Calu3 (cell line): ENCODE data around the gene DOCK3. TPM values are rescaled to one million over a fixed set of nuclear protein-coding genes. Genes with fewer than 3 reads are reported as not detected.
A peak's percentile ranks its signal among the peaks of the same experiment; 100 is the strongest.
"Not testable (repeated sequence)": the region's sequence is repeated elsewhere in the genome, so short reads cannot be mapped to it uniquely, and the experiment has no call there.

Experiments used
- BruUV-seq: library from RNA; stranded (reverse); fragments of 400-500 nt; replicated peaks from 2 replicates; lab custom pipeline; 2021; lab: Mats Ljungman, UMichigan
- CTCF ChIA-PET: fragments of 300-600 bp; sonication (Branson Sonifier 250); formaldehyde crosslinking; loops from one replicate; lab custom pipeline; 2022; ENCODE audit warnings: antibody characterized with exemption; lab: Charles Lee
- DNase-seq: peaks from one replicate; pipeline ENCODE4 v3.0.0; 2022
- H3K27ac Mint-ChIP-seq: one replicate; pipeline ENCODE4 v1.8.0; 2022; ENCODE audit warnings: mixed read lengths; ENCODE audit not compliant: unreplicated experiment
- H3K27me3 Mint-ChIP-seq: one replicate; pipeline ENCODE4 v1.8.0; 2022; ENCODE audit warnings: mixed read lengths; ENCODE audit not compliant: unreplicated experiment
- H3K36me3 Mint-ChIP-seq: one replicate; pipeline ENCODE4 v1.8.0; 2022; ENCODE audit warnings: mild to moderate bottlenecking, moderate library complexity, mixed read lengths; ENCODE audit not compliant: insufficient read depth, unreplicated experiment
- H3K4me1 Mint-ChIP-seq: one replicate; pipeline ENCODE4 v1.8.0; 2022; ENCODE audit warnings: mild to moderate bottlenecking, low read depth, mixed read lengths; ENCODE audit not compliant: unreplicated experiment
- H3K4me3 Mint-ChIP-seq: one replicate; pipeline ENCODE4 v1.8.0; 2022; ENCODE audit warnings: mild to moderate bottlenecking, low read depth, moderate library complexity, mixed read lengths; ENCODE audit not compliant: unreplicated experiment
- H3K9me3 Mint-ChIP-seq: one replicate; pipeline ENCODE4 v1.8.0; 2022; ENCODE audit warnings: low read depth, mixed read lengths; ENCODE audit not compliant: unreplicated experiment
- CTCF ChIP-seq: fragments of 200-600 bp; IDR thresholded peaks from one replicate; pipeline ENCODE4 v1.8.0; 2022; ENCODE audit warnings: antibody characterized with exemption; ENCODE audit not compliant: unreplicated experiment
- intact Hi-C: fragments of 100-400 bp; cut with micrococcal nuclease; formaldehyde crosslinking; loops from one replicate; pipeline ENCODE4 v1.10.0; 2022; ENCODE audit not compliant: unreplicated experiment
- total RNA-seq: library from RNA; stranded (reverse); gene quantifications from 2 replicates; pipeline ENCODE4 v1.2.3, GENCODE V29; 2022

The DOCK3 gene
- total RNA-seq, 1 experiment from 2014 or later, result 0.19 TPM

- DNase-seq, result peak; percentile 8
- CTCF ChIA-PET, result interaction anchor here (0.6 kb wide), 1 partner anchor 250 kb away, joined by 5 read pairs; no protein-coding TSS in a partner anchor
- Mint-ChIP-seq H3K4me3 (no peak overlapping the region), H3K27ac (no peak overlapping the region), H3K36me3 (no peaks in the 10 kb centered on the region), H3K9me3 (no peaks in the 10 kb centered on the region), H3K27me3 (peaks cover 38% of the 10 kb centered on the region), H3K4me1 (no peaks in the 10 kb centered on the region)
- BruUV-seq, result no TSS peak
- no peak for TF ChIP-seq CTCF
- intact Hi-C loops, result no loop called here
Observed at GRCh38 chr3:50913260-50913659, 238.5 kb downstream of the DOCK3 start.

- CTCF ChIA-PET, H3K36me3 Mint-ChIP-seq, H3K9me3 Mint-ChIP-seq, H3K4me3 Mint-ChIP-seq, H3K27ac Mint-ChIP-seq, intact Hi-C loops, BruUV-seq, H3K4me1 Mint-ChIP-seq, DNase-seq: not testable (repeated sequence)
- H3K27me3 Mint-ChIP-seq, result peaks cover 28% of the 10 kb centered on the region
Observed at GRCh38 chr3:50922071-50922470, 247.3 kb downstream of the DOCK3 start.

- CTCF ChIA-PET, result interaction anchor here (0.5 kb wide), 1 partner anchor 108 kb away, joined by 3 read pairs; no protein-coding TSS in a partner anchor
- no TSS peak for BruUV-seq
- H3K4me1 Mint-ChIP-seq, result no peaks in the 10 kb centered on the region
Observed at GRCh38 chr3:50923955-50924354, 249.2 kb downstream of the DOCK3 start.

GRCh38 chr3:50924638-50925037 is 249.9 kb downstream of the DOCK3 start:
- Mint-ChIP-seq H3K4me1 (no peaks in the 10 kb centered on the region), H3K36me3 (no peaks in the 10 kb centered on the region), H3K9me3 (no peaks in the 10 kb centered on the region), H3K4me3 (no peak overlapping the region), H3K27ac (no peak overlapping the region), H3K27me3 (peaks cover 50% of the 10 kb centered on the region)
- no TSS peak for BruUV-seq
- CTCF ChIA-PET, result no interaction called here
- intact Hi-C loops, result no loop called here
- no peak for TF ChIP-seq CTCF
- no peak for DNase-seq

More at GRCh38 chr3:50923955-50924354, 249.2 kb downstream of the DOCK3 start:
- no peaks in the 10 kb centered on the region for H3K9me3 Mint-ChIP-seq
- no peak overlapping the region for H3K4me3 Mint-ChIP-seq
- DNase-seq, result no peak
- no peak for TF ChIP-seq CTCF
- no peaks in the 10 kb centered on the region for H3K36me3 Mint-ChIP-seq
- intact Hi-C loops, result no loop called here
- peaks cover 43% of the 10 kb centered on the region for H3K27me3 Mint-ChIP-seq
- no peak overlapping the region for H3K27ac Mint-ChIP-seq

- CTCF ChIA-PET, result no interaction called here
- no peak for DNase-seq
- H3K9me3 Mint-ChIP-seq, result no peaks in the 10 kb centered on the region
- H3K27ac Mint-ChIP-seq, result no peak overlapping the region
- TF ChIP-seq CTCF, result no peak
- peaks cover 50% of the 10 kb centered on the region for H3K27me3 Mint-ChIP-seq
- H3K4me3 Mint-ChIP-seq, result no peak overlapping the region
- H3K36me3 Mint-ChIP-seq, result no peaks in the 10 kb centered on the region
- intact Hi-C loops, result no loop called here
- BruUV-seq, result no TSS peak
- H3K4me1 Mint-ChIP-seq, result no peaks in the 10 kb centered on the region
Observed at GRCh38 chr3:50926868-50927267, 252.1 kb downstream of the DOCK3 start.
